AG09309 (cell line): ENCODE results near the gene RHBDD3.
"Not testable (repeated sequence)": the region's sequence is repeated elsewhere in the genome, so short reads cannot be mapped to it uniquely, and the experiment has no call there.

ENCODE experiments used
- DNase-seq: peaks from one replicate; pipeline ENCODE4 v3.0.0-alpha.2; 2010; ENCODE audit warnings: low read depth
- H3K4me3 ChIP-seq: 2 replicates; pipeline ENCODE4 v1.5.1; 2011; ENCODE audit warnings: mild to moderate bottlenecking, low read depth, low read length, moderate library complexity; ENCODE audit not compliant: control insufficient read depth
- TF ChIP-seq, protein P1 (sequence below): IDR thresholded peaks from 2 replicates; pipeline ENCODE4 v1.5.1; 2011; ENCODE audit warnings: mild to moderate bottlenecking, low read depth, low read length, inconsistent platforms; ENCODE audit not compliant: insufficient read depth, control insufficient read depth; ENCODE audit errors: missing control alignments

Gene RHBDD3

DNA sequence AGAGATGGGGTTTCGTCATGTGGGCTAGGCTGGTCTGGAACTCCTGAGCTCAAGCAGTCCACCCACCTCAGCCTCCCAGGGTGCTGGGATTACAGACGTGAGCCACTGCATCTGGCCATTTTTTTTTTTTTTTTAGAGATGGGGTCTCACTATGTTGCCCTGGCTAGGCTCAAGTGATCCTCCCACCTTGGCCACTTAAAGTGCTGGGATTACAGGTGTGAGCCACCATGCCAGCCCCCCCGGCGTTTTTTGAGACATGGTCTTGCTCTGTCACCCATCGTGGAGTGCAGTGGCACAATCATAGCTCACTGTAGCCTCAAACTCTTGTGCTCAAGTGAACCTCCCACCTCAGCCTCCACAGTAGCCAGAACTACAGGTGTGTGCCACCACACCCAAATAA, 16.5 kb downstream of the RHBDD3 start:
- no peak overlapping the region for H3K4me3 ChIP-seq
- TF ChIP-seq, protein P1, sequence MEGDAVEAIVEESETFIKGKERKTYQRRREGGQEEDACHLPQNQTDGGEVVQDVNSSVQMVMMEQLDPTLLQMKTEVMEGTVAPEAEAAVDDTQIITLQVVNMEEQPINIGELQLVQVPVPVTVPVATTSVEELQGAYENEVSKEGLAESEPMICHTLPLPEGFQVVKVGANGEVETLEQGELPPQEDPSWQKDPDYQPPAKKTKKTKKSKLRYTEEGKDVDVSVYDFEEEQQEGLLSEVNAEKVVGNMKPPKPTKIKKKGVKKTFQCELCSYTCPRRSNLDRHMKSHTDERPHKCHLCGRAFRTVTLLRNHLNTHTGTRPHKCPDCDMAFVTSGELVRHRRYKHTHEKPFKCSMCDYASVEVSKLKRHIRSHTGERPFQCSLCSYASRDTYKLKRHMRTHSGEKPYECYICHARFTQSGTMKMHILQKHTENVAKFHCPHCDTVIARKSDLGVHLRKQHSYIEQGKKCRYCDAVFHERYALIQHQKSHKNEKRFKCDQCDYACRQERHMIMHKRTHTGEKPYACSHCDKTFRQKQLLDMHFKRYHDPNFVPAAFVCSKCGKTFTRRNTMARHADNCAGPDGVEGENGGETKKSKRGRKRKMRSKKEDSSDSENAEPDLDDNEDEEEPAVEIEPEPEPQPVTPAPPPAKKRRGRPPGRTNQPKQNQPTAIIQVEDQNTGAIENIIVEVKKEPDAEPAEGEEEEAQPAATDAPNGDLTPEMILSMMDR = no peak
- DNase-seq = no peak

DNA sequence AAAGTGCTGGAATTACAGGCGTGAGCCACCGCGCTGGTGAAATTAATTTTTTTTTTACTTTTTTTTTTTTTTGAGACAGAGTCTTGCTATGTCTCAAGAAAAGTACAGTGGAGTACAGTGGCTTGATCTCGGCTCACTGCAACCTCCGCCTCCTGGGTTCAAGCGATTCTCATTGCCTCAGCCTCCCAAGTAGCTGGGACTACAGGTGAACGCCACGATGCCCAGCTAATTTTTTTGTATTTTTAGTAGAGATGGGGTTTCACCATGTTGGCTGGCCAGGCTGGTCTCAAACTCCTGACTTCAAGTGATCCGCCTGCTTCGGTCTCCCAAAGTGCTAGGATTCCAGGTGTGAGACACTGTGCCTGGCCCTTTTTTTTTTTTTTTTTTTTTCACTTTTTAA, 19.9 kb downstream of the RHBDD3 start:
- not testable (repeated sequence) for DNase-seq, H3K4me3 ChIP-seq

DNA sequence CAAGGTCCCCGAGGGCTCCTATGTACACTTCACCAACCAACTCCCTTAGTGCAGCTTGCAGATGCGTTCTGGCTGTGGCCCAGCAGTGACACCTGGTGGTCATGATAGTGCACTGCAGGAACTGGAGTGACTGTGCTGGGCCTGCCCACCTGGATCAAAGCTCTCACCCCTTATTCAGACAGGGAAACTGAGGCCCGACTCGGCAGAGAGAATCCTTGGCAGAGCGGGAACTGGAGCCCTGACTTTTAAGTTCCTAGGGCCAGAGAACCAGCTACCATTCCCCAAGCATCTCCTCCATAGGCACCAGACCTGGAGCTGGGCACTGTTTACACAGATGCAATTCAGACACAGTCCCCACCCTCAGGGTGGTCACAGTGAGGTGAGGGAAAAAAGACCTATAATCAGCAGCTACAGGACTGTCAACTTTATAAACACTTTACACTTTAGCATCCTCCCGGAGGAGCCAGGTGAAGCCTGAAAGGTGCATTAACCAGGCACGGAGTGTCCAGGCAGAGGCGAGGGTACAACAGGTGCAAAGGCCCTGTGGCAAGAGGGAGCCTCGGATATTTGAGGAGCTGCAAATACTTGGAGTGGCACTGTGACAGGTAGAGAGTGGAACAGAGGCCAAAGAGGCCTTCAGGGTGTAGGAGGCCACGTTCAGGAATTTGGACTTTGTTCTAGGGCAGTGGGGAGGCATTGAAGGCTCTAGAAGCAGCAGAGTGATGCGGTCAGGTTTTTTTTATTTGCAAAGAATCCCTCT, 22.0 kb downstream of the RHBDD3 start:
- no peak overlapping the region for H3K4me3 ChIP-seq
- DNase-seq = no peak
- TF ChIP-seq, protein P1 = peak; percentile 99

DNA sequence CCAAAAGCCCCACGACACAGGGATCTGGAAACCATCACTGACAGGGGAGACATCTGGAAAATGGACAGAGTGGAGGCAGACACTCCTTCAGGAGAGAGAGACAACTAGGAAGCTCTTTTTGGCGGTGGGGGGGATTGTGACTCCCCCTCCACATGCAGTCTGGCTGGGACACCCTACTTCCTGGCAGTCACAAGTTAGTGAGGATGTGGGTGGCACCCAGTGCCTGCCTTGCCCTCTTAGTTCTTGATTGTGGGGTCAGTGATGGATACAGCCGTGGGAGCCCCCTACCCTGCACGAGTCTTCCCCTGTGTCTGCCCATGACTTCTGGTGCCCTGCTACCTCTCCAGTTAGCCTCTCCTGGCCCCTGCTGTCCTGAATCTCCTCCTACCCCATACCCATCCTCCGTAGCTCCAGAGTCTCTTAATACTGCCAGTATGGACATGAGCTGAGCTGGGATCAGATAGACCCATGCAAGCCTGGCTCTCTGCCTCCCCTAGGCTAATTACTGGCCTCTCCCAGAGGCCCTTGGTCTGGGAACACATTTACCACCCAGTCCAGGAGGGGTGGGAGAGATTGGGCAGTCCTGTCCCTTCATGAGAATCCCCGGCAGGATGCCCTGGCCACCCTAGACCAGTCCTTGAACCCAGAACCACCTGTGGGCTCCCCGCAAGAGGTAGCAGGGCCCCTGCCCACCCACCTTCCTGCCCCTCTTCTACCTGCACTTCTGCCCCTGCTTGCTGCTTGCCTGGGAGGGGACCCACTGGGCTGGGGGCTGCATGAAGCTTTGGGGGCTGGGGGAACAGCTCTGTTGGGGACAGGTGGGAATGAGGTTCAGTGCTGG, 22.8 kb downstream of the RHBDD3 start:
- no peak overlapping the region for H3K4me3 ChIP-seq
- DNase-seq = no peak
- TF ChIP-seq, protein P1 = no peak

DNA sequence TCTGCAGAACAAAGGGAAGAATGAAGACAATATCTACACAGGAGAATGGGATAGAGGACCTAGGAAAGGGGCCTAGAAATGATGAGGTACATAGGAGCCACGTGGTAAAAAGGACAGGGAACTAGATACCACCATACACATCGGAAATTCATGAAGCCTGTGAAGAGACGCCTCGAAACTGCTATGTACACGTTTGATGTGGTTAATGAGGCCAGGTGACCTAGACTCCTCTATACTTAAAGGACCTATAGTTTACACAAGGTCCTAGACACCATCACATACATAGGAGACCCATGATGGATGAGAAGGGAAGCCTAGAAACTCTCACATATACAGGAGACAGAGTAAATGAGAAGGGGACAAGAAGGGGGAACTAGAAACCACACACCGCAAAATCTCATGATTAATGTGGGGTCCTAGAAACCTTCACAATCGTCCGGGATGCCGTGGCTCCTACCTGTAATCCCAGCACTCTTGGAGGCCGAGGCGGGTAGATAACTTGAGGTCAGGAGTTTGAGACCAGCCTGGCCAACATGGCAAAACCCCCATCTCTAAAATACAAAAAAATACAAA, 23.8 kb downstream of the RHBDD3 start:
- H3K4me3 ChIP-seq = no peak overlapping the region
- DNase-seq = no peak
- TF ChIP-seq, protein P1 = no peak

DNA sequence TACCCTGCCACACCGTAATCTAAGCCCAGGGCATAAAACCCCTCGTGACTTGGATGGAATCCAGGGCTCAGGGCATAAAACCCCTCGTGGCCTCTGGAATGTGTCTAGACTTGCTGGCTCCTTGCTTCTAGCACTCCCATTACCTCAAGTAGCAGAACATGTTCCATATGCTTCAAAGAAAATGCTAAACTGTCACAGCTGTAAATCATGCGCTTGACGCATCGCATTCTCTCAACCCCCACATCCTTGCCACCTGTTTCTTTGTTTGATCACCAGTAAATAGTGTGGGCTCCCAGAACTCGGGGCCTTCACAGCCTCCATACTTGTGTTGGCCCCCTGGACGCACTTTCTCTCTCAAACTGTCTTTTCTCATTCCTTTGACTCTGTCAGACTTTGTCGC, 27.3 kb downstream of the RHBDD3 start:
- DNase-seq, H3K4me3 ChIP-seq: not testable (repeated sequence)

DNA sequence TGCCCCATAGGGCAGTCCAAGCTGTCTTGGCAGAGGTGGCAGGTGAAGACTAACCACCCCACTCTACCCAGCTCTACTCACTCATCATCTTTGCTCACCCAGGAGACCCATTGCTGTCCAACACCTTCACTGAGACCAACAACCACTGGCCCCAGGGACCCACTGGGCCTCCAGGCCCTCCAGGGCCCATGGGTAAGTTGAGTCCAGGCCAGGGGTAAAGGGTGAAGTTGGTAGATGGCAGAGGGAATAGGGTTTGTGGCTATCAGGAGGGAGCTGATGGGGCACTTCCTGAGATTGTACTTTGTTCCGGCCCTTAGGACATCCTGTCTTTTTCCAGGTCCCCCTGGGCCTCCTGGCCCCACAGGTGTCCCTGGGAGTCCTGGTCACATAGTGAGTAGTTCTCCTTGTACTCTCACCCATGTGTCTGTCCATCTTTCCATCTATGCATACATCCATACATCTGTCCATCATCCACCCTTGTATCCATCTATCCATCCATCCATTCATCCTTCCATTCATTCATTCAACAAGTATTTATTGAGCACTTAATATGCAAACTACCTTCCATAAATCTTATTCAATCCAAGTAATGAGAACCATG, 34.4 kb downstream of the RHBDD3 start:
- no peak for DNase-seq
- no peak overlapping the region for H3K4me3 ChIP-seq
- TF ChIP-seq, protein P1 = no peak
